Breast epithelium (tissue), 4 donors: ENCODE measurements around the gene TGOLN2. TPM values are rescaled to one million over a fixed set of nuclear protein-coding genes. Genes with fewer than 3 reads are reported as not detected.

ENCODE experiments used
- DNase-seq, 2 donors: peaks; one replicate each; pipeline ENCODE4 v3.0.0-alpha.2; 2019; ENCODE audit warnings: low spot score in 2 of 2
- H3K27ac ChIP-seq, 2 donors: fragments of 200-600 bp; sonication (generic) in 1 of 2; one replicate each; pipeline ENCODE4 v1.5.1; 2016 to 2019; ENCODE audit warnings: mild to moderate bottlenecking in 1 of 2
- H3K27me3 ChIP-seq, 2 donors: fragments of 200-600 bp; sonication (generic) in 1 of 2; one replicate each; pipeline versions ENCODE4 v1.5.1 to v1.6.0; 2017 to 2019; ENCODE audit warnings: control low read depth in 1 of 2, mild to moderate bottlenecking in 1 of 2
- H3K36me3 ChIP-seq: fragments of 200-600 bp; one replicate; pipeline ENCODE4 v1.5.1; 2019
- H3K4me1 ChIP-seq, 2 donors: fragments of 200-600 bp; sonication (generic); one replicate each; pipeline ENCODE4 v1.5.1; 2016 to 2019; ENCODE audit warnings: control low read depth in 1 of 2
- H3K4me3 ChIP-seq, 3 donors: fragments of 200-600 bp; sonication (generic); 1 replicate in 2 of 3; 2 replicates in 1 of 3; pipeline ENCODE4 v1.5.1; 2016 to 2019; ENCODE audit warnings: mild to moderate bottlenecking in 3 of 3, moderate library complexity in 2 of 3
- H3K9me3 ChIP-seq, 2 donors: fragments of 200-600 bp; sonication (generic) in 1 of 2; one replicate each; pipeline ENCODE4 v1.5.1; 2016 to 2019; ENCODE audit warnings: control low read depth in 1 of 2
- POLR2A ChIP-seq: fragments of 450-650 bp; IDR thresholded peaks from one replicate; pipeline ENCODE4 v1.6.1; 2016; ENCODE audit warnings: antibody characterized with exemption, mild to moderate bottlenecking, moderate library complexity
- POLR2AphosphoS5 ChIP-seq, 3 donors: sonication (generic); formaldehyde crosslinking; IDR thresholded peaks; one replicate each; pipeline ENCODE4 v1.6.1; 2017; ENCODE audit warnings: antibody characterized with exemption in 3 of 3
- intact Hi-C: fragments of 100-400 bp; cut with DNase I; formaldehyde crosslinking; loops from one replicate; pipeline ENCODE4 v1.15.1; 2023; ENCODE audit warnings: low total_unique reads
- total RNA-seq, 3 donors: library from RNA; depleted of rRNA; stranded (reverse); fragments of >200 nt; gene quantifications; one replicate each; pipeline ENCODE4 v1.1.0, GENCODE V29; 2016
- TF ChIP-seq, protein P1 (sequence below), 3 donors: fragments of 450-650 bp; IDR thresholded peaks; one replicate each; pipeline ENCODE4 v1.5.1; 2016 to 2017; ENCODE audit warnings: antibody characterized with exemption in 3 of 3, mild to moderate bottlenecking in 3 of 3, moderate library complexity in 3 of 3

Gene TGOLN2
- total RNA-seq, 3 donors from 2014 or later, result 111 to 161 (median 117) TPM

DNA sequence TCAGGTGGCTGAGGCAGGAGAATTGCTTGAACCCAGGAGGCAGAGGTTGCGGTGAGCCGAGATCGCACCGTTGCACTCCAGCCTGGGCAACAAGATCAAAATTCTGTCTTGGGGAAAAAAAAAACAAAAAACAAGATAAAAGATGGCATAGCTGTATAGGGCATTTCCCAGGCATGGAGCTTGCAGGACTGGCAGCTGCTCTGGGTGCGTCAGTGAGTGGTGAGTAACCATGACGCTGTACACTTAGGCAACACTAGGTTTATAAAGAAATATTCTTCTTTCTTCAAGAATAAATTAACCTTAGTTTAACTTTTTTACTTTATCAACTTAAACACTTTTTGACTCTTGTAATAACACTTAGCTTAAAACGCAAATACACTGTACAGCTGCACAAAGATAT, 15.4 kb downstream of the TGOLN2 start:
- Histone ChIP-seq H3K27me3 (no peaks in the 10 kb centered on the region), H3K27ac (no peak overlapping the region), H3K4me3 (no peak overlapping the region), H3K9me3 (no peaks in the 10 kb centered on the region), H3K4me1 (no peaks in the 10 kb centered on the region), H3K36me3 (no peaks in the 10 kb centered on the region)
- TF ChIP-seq POLR2AphosphoS5 (IDR thresholded peaks at IDR 0.05) (no peak), POLR2A (no peak)
- TF ChIP-seq, protein P1, sequence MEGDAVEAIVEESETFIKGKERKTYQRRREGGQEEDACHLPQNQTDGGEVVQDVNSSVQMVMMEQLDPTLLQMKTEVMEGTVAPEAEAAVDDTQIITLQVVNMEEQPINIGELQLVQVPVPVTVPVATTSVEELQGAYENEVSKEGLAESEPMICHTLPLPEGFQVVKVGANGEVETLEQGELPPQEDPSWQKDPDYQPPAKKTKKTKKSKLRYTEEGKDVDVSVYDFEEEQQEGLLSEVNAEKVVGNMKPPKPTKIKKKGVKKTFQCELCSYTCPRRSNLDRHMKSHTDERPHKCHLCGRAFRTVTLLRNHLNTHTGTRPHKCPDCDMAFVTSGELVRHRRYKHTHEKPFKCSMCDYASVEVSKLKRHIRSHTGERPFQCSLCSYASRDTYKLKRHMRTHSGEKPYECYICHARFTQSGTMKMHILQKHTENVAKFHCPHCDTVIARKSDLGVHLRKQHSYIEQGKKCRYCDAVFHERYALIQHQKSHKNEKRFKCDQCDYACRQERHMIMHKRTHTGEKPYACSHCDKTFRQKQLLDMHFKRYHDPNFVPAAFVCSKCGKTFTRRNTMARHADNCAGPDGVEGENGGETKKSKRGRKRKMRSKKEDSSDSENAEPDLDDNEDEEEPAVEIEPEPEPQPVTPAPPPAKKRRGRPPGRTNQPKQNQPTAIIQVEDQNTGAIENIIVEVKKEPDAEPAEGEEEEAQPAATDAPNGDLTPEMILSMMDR (IDR thresholded peaks at IDR 0.05), result no peak
- no peak for DNase-seq
- intact Hi-C loops, result loop anchor here (10.0 kb wide), 1 partner anchor 1098 kb away; no protein-coding TSS in a partner anchor

DNA sequence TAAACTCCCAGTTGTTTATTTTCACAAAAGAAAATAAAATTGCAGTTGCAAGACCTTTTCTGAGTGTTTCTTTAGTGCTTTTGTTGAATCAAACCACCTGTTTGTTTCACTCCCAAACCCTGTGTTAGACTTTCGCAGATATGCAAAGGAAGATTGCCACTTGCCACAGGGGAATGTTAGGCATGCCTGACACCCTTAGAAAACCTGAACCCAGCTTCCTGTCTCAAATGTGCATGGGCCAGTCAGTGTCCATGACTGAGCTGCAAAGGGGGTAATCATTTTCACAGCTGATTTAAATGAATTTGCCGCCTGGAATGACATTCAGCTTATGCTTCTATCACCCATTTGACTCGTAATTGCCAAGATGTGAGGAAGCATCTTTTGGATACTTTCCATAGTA, 17.5 kb downstream of the TGOLN2 start:
- intact Hi-C loops, result loop anchor here (10.0 kb wide), 1 partner anchor 1096 kb away; no protein-coding TSS in a partner anchor
- Histone ChIP-seq H3K27ac (no peak overlapping the region), H3K9me3 (no peaks in the 10 kb centered on the region), H3K4me3 (no peak overlapping the region), H3K4me1 (no peaks in the 10 kb centered on the region), H3K36me3 (peaks cover 2% of the 10 kb centered on the region), H3K27me3 (no peaks in the 10 kb centered on the region)
- no peak for DNase-seq
- TF ChIP-seq, protein P1 (IDR thresholded peaks at IDR 0.05), result no peak
- no peak for TF ChIP-seq POLR2A
- TF ChIP-seq POLR2AphosphoS5 (IDR thresholded peaks at IDR 0.05), result no peak

DNA sequence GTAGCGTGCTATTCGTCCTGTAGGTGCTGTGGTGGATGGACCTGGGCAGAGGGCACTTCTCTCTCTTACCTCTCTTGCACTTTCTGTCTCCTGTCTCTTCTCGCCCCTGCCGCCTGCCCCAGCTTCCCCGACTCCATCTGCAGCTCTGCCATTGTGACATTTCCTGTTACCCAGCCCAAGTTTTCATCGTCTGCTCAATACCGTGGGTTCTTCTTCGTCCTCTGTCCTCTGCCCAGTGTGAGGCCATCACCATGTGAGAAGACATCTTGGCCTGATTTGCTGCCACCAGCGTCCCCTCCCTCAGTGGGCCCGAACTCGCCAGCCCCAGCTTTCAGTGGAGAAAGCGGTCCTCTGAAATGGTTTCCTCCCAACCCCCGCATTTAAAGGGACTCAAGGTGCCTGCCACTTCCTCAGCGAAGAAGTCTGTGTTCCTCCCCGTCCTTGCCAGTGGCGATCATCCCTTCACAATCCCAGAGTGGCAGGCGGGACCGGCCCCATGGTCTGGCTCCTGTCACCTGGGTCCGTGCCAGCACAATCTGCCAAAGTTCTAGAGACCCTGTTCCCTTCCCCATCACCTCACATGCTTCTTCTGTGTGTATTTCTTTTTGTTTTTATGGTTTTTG, 18.0 kb downstream of the TGOLN2 start:
- Histone ChIP-seq H3K27me3 (no peaks in the 10 kb centered on the region), H3K9me3 (no peaks in the 10 kb centered on the region), H3K27ac (peak overlapping the region in 1 of 2 donors; percentile 9), H3K36me3 (peaks cover 6% of the 10 kb centered on the region), H3K4me3 (no peak overlapping the region), H3K4me1 (no peaks in the 10 kb centered on the region)
- intact Hi-C loops, result loop anchor here (10.0 kb wide), 1 partner anchor 1095 kb away; no protein-coding TSS in a partner anchor
- DNase-seq, result no peak
- no peak for TF ChIP-seq POLR2AphosphoS5 (IDR thresholded peaks at IDR 0.05)
- TF ChIP-seq, protein P1 (IDR thresholded peaks at IDR 0.05), result no peak
- TF ChIP-seq POLR2A, result no peak

DNA sequence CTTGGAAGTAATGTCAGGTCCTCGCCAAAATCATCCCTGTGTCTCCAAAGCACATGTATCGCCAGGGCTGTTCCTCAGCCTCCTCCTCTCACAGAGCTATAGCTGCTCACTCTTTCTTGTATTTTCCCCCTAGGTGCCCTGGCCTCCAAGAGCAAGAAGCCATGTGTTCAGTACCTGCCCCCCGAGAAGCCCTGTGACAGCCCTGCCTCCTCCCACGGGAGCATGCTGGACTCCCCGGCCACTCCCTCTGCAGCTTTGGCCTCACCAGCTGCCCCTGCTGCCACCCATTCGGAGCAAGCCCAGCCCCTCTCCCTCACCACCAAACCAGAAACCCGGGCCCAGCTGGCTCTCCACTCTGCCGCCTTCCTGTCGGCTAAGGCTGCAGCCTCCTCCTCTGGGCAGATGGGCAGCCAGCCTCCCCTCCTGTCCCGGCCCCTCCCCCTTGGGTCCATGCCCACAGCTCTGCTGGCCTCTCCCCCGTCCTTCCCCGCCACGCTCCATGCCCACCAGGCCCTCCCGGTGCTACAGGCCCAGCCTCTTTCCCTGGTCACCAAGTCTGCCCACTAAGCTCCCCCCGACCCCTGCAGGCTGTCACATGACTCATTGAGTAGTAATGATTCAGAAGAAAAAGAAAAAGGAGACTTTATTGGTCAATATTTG, 18.8 kb downstream of the TGOLN2 start:
- TF ChIP-seq, protein P1 (IDR thresholded peaks at IDR 0.05), result no peak
- TF ChIP-seq POLR2A, result no peak
- no peak for TF ChIP-seq POLR2AphosphoS5 (IDR thresholded peaks at IDR 0.05)
- no peak for DNase-seq
- H3K27me3 ChIP-seq, result no peaks in the 10 kb centered on the region
- peaks cover 6% of the 10 kb centered on the region for H3K36me3 ChIP-seq
- peak overlapping the region in 1 of 2 donors; percentile 69 for H3K27ac ChIP-seq
- H3K4me1 ChIP-seq, result no peaks in the 10 kb centered on the region
- H3K4me3 ChIP-seq, result no peak overlapping the region
- no peaks in the 10 kb centered on the region for H3K9me3 ChIP-seq
- intact Hi-C loops, result no loop called here

DNA sequence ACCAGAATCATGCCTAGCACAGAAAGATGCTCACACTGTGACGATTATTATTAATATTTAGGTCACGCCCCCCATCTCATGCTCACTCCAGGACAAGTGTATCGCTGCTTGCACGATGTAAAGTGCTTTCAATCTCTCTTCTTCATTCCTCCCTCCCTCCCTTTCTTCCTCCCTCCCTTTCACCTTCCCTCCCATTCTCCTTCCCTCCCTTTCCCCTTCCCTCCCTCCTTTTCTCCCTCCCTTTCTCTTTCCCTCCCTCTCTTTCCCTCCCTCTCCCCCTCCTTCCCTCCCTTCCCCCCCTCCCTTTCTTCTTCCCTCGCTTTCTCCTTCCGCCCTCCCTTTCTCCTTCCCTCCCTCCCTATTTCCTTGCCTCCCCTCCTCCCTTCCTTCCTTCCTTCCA, 19.6 kb downstream of the TGOLN2 start:
- peaks cover 10% of the 10 kb centered on the region for H3K36me3 ChIP-seq
- no peaks in the 10 kb centered on the region for H3K27me3 ChIP-seq
- TF ChIP-seq, protein P1 (IDR thresholded peaks at IDR 0.05), result no peak
- TF ChIP-seq POLR2AphosphoS5 (IDR thresholded peaks at IDR 0.05), result no peak
- no peak for TF ChIP-seq POLR2A
- H3K27ac ChIP-seq, result no peak overlapping the region
- no peak for DNase-seq
- H3K4me3 ChIP-seq, result no peak overlapping the region
- intact Hi-C loops, result no loop called here
- no peaks in the 10 kb centered on the region for H3K4me1 ChIP-seq
- H3K9me3 ChIP-seq, result no peaks in the 10 kb centered on the region
